Endothelial cell of umbilical vein (primary cell): ENCODE data around the gene HLX. TPM values are rescaled to one million over a fixed set of nuclear protein-coding genes. Genes with fewer than 3 reads are reported as not detected.

Experiments used
- BruUV-seq: library from RNA; stranded (reverse); fragments of 400-500 nt; replicated peaks from 2 replicates; lab custom pipeline; 2021; lab: Mats Ljungman, UMichigan
- CTCF ChIA-PET: fragments of 300-600, 350-600 bp; sonication (Branson Sonifier 250); formaldehyde crosslinking; loops from one replicate; lab custom pipeline; 2021; ENCODE audit warnings: antibody characterized with exemption, inconsistent platforms; lab: Charles Lee
- POLR2A ChIA-PET: fragments of 300-600, 350-600 bp; sonication (Branson Sonifier 250); formaldehyde crosslinking; loops from one replicate; lab custom pipeline; 2021; ENCODE audit warnings: antibody characterized with exemption, inconsistent platforms; lab: Charles Lee
- DNase-seq: peaks from one replicate; pipeline ENCODE4 v3.0.0-alpha.2; 2011; ENCODE audit warnings: low read depth, low spot score
- FAIRE-seq: peaks from 2 replicates; lab custom pipeline; 2011; peaks lifted over from hg19 to GRCh38; lab: Jason Lieb, UNC
- H2AFZ ChIP-seq: 2 replicates; pipeline ENCODE4 v1.6.0; 2012; ENCODE audit warnings: low read depth, low read length, control low read depth, inconsistent platforms
- H3K27ac ChIP-seq: 2 replicates; pipeline ENCODE4 v1.5.1; 2011; ENCODE audit warnings: low read depth, mild to moderate bottlenecking, control low read depth, low read length, moderate library complexity; ENCODE audit not compliant: insufficient read depth
- H3K27me3 ChIP-seq, 2 experiments: 2 replicates each; pipeline versions ENCODE4 v1.6.0 to v1.6.1; 2011; ENCODE audit warnings: low read length in 2 of 2, mixed read lengths in 1 of 2; ENCODE audit not compliant: control insufficient read depth in 2 of 2, insufficient read depth in 2 of 2
- H3K36me3 ChIP-seq, 2 experiments: 2 replicates in 1 of 2; 3 replicates in 1 of 2; pipeline ENCODE4 v1.5.1; 2011; ENCODE audit warnings: low read length in 2 of 2, mild to moderate bottlenecking in 1 of 2, moderate library complexity in 1 of 2; ENCODE audit not compliant: control insufficient read depth in 2 of 2, insufficient read depth in 2 of 2; ENCODE audit errors: extremely low read depth in 1 of 2
- H3K4me1 ChIP-seq: 3 replicates; pipeline ENCODE4 v1.5.1; 2011; ENCODE audit warnings: mild to moderate bottlenecking, low read length; ENCODE audit not compliant: control insufficient read depth, insufficient read depth; ENCODE audit errors: extremely low read depth
- H3K4me2 ChIP-seq: 2 replicates; pipeline ENCODE4 v1.6.1; 2011; ENCODE audit warnings: low read length, control low read depth, mixed read lengths; ENCODE audit not compliant: insufficient read depth
- H3K4me3 ChIP-seq, 3 experiments: fragments of 200-600 bp in 1 of 3; sonication (generic), shearing (Covaris generic) in 1 of 3; replicated peaks in 1 of 3; 2 replicates each; pipeline ENCODE4 v1.5.1; 2011 to 2016; ENCODE audit warnings: control low read depth in 3 of 3, low read length in 3 of 3, mild to moderate bottlenecking in 2 of 3, inconsistent platforms in 1 of 3, low read depth in 1 of 3, moderate library complexity in 1 of 3; ENCODE audit not compliant: insufficient read depth in 1 of 3
- H3K79me2 ChIP-seq: 2 replicates; pipeline ENCODE4 v1.6.0; 2012; ENCODE audit warnings: low read length, inconsistent platforms; ENCODE audit not compliant: control insufficient read depth, insufficient read depth
- H3K9ac ChIP-seq: replicated peaks from 2 replicates; pipeline ENCODE3; 2011; ENCODE audit warnings: low read length, control low read depth; ENCODE audit not compliant: insufficient read depth; ENCODE audit errors: extremely low read depth
- H3K9me1 ChIP-seq: replicated peaks from 3 replicates; pipeline ENCODE4 v1.6.0; 2011; ENCODE audit warnings: mild to moderate bottlenecking, low read length; ENCODE audit not compliant: control insufficient read depth, insufficient read depth; ENCODE audit errors: extremely low read depth
- H3K9me3 ChIP-seq: replicated peaks from 2 replicates; pipeline ENCODE4 v1.5.1; 2012; ENCODE audit warnings: low read length, inconsistent platforms; ENCODE audit not compliant: control insufficient read depth, insufficient read depth
- H4K20me1 ChIP-seq: replicated peaks from 2 replicates; pipeline ENCODE3; 2011; ENCODE audit warnings: mild to moderate bottlenecking, low read length; ENCODE audit not compliant: control insufficient read depth, insufficient read depth; ENCODE audit errors: extremely low read depth
- GATA2 ChIP-seq: IDR thresholded peaks from 2 replicates; pipeline ENCODE4 v1.7.0; 2011; ENCODE audit warnings: low read depth, mild to moderate bottlenecking, moderate library complexity, mixed read lengths, low read length; ENCODE audit not compliant: insufficient read length, insufficient read depth
- JUN ChIP-seq: IDR thresholded peaks from 2 replicates; pipeline ENCODE4 v1.6.1; 2011; ENCODE audit warnings: borderline replicate concordance, low read depth; ENCODE audit not compliant: insufficient read length, insufficient read depth
- MYC ChIP-seq: IDR thresholded peaks from one replicate; pipeline ENCODE4 v1.6.1; 2011; ENCODE audit warnings: mild to moderate bottlenecking, low read depth, low read length
- POLR2AphosphoS5 ChIP-seq: IDR thresholded peaks from 2 replicates; pipeline ENCODE4 v1.6.1; 2012; ENCODE audit warnings: low read depth, mild to moderate bottlenecking, control low read depth, low read length, moderate library complexity; ENCODE audit not compliant: insufficient read depth
- dilution Hi-C: fragments of 300-500 bp; cut with MboI; formaldehyde crosslinking; loops from one replicate; pipeline ENCODE4 v1.15.0; 2019; ENCODE audit warnings: low sequenced_read_pairs; ENCODE audit not compliant: extremely low pct_ligation_motif_present
- intact Hi-C: fragments of 100-400 bp; cut with micrococcal nuclease; formaldehyde crosslinking; loops from one replicate; pipeline ENCODE4 v1.10.0; 2022
- polyA plus RNA-seq, 4 experiments: library from polyadenylated mRNA; depleted of rRNA in 3 of 4; stranded (reverse) in 3 of 4; unstranded in 1 of 4; fragments of >200 nt; gene quantifications; 2 replicates each; pipeline versions ENCODE4 v1.2.1 to v1.2.3, GENCODE V29; 2011 to 2012; ENCODE audit warnings: missing spikeins in 1 of 4
- total RNA-seq: library from RNA; stranded (reverse); gene quantifications from 2 replicates; pipeline ENCODE4 v1.2.3, GENCODE V29; 2021
- TF ChIP-seq, protein P1 (sequence below), 2 donors: IDR thresholded peaks; 1 replicate in 1 of 2; 2 replicates in 1 of 2; pipeline ENCODE4 v1.5.1; 2011; ENCODE audit warnings: low read length in 2 of 2, mild to moderate bottlenecking in 2 of 2, moderate library complexity in 2 of 2, control low read depth in 1 of 2, inconsistent platforms in 1 of 2, low read depth in 1 of 2; ENCODE audit not compliant: insufficient read depth in 1 of 2; ENCODE audit errors: extremely low read depth in 1 of 2
- TF ChIP-seq, protein P2 (sequence below): IDR thresholded peaks from 2 replicates; pipeline ENCODE4 v1.6.1; 2011; ENCODE audit not compliant: insufficient read depth, insufficient read length

HLX gene
- total and polyA plus RNA-seq, 2 donors (not counting 3 experiments of a cell fraction or from before 2014, with no cell fraction given): 7.5 to 39.1 TPM

DNA sequence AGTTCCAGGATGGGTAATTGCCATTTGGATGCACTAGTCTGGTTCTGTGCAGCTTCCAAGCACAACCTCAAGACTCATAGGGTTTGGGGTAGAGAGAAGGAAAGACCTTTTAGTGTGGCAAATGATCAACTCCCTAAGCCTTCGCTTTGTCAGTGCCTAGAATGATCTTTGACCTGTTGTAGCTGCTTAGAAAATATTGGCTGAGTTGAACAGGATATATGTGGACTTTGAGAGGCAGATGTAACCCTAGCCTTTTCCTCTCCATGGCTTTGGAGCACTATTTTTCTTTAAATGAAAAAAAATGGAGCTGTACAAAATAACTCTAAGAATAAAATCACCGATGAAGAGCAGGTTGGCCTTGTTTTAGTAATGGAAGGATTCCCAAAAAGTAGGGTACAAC is 41.7 kb downstream of the HLX start:
- Histone ChIP-seq H4K20me1 (no peaks in the 10 kb centered on the region), H3K9me3 (no peaks in the 10 kb centered on the region), H3K79me2 (no peaks in the 10 kb centered on the region), H3K4me3 (no peak overlapping the region), H3K4me2 (no peak overlapping the region), H3K4me1 (no peaks in the 10 kb centered on the region), H3K27me3 (peaks cover 0 to 2% of the 10 kb centered on the region in 2 experiments), H3K27ac (no peak overlapping the region), H3K36me3 (no peaks in the 10 kb centered on the region), H3K9ac (no peak overlapping the region), H3K9me1 (no peaks in the 10 kb centered on the region), H2AFZ (no peak overlapping the region)
- TF ChIP-seq, protein P1, sequence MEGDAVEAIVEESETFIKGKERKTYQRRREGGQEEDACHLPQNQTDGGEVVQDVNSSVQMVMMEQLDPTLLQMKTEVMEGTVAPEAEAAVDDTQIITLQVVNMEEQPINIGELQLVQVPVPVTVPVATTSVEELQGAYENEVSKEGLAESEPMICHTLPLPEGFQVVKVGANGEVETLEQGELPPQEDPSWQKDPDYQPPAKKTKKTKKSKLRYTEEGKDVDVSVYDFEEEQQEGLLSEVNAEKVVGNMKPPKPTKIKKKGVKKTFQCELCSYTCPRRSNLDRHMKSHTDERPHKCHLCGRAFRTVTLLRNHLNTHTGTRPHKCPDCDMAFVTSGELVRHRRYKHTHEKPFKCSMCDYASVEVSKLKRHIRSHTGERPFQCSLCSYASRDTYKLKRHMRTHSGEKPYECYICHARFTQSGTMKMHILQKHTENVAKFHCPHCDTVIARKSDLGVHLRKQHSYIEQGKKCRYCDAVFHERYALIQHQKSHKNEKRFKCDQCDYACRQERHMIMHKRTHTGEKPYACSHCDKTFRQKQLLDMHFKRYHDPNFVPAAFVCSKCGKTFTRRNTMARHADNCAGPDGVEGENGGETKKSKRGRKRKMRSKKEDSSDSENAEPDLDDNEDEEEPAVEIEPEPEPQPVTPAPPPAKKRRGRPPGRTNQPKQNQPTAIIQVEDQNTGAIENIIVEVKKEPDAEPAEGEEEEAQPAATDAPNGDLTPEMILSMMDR (IDR thresholded peaks at IDR 0.05; ENCODE audit: extremely low read depth in 1 of 2, insufficient read depth in 1 of 2, low read depth in 1 of 2, low read length in 2 of 2): no peak
- TF ChIP-seq GATA2: no peak
- no peak for TF ChIP-seq MYC
- no peak for TF ChIP-seq POLR2AphosphoS5
- no peak for TF ChIP-seq JUN
- TF ChIP-seq, protein P2, sequence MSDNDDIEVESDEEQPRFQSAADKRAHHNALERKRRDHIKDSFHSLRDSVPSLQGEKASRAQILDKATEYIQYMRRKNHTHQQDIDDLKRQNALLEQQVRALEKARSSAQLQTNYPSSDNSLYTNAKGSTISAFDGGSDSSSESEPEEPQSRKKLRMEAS: no peak
- no TSS peak for BruUV-seq
- no peak for FAIRE-seq
- POLR2A ChIA-PET: no interaction called here
- CTCF ChIA-PET: interaction anchor here (0.8 to 1.6 kb wide), 2 partner anchors 13 to 283 kb away, joined by 3 to 4 read pairs; no protein-coding TSS in a partner anchor
- DNase-seq: no peak
- intact Hi-C loops: no loop called here
- dilution Hi-C loops: no loop called here
